C4-2B (cell line): ENCODE data around the gene BRINP2.

Source experiments
- ZFX ChIP-seq: fragments of 450-650 bp; IDR thresholded peaks from 2 replicates; pipeline ENCODE4 v1.6.1; 2017
- TF ChIP-seq, protein P1 (sequence below): fragments of 450-650 bp; conservative IDR thresholded peaks from 2 replicates; pipeline ENCODE4 v1.5.1; 2017; ENCODE audit warnings: mild to moderate bottlenecking

DNA sequence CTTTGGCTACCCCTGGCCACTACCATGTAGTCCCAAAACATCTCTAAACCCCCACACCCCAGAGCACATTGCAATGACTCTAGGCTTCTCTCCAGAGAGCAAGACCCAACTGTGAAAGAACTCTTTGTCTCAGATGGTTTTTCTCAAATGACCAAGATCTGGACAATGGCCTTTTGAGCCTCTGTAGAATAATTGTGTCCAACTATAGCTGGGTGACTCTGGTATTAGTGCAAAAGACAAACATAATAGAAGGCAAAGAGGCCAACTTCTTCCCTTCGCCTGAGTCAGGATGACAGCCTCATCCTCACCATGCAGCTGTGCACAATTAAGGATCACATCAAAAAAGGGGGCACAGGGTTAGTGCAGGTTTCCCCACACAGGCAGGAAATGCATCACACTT lies 139.6 kb downstream of the BRINP2 start:
- TF ChIP-seq, protein P1, sequence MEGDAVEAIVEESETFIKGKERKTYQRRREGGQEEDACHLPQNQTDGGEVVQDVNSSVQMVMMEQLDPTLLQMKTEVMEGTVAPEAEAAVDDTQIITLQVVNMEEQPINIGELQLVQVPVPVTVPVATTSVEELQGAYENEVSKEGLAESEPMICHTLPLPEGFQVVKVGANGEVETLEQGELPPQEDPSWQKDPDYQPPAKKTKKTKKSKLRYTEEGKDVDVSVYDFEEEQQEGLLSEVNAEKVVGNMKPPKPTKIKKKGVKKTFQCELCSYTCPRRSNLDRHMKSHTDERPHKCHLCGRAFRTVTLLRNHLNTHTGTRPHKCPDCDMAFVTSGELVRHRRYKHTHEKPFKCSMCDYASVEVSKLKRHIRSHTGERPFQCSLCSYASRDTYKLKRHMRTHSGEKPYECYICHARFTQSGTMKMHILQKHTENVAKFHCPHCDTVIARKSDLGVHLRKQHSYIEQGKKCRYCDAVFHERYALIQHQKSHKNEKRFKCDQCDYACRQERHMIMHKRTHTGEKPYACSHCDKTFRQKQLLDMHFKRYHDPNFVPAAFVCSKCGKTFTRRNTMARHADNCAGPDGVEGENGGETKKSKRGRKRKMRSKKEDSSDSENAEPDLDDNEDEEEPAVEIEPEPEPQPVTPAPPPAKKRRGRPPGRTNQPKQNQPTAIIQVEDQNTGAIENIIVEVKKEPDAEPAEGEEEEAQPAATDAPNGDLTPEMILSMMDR: no peak
- TF ChIP-seq ZFX: no peak
